ENCODE data around the gene AMER3. TPM values are rescaled to one million over a fixed set of nuclear protein-coding genes. Genes with fewer than 3 reads are reported as not detected.
"Not testable (repeated sequence)": the region's sequence is repeated elsewhere in the genome, so short reads cannot be mapped to it uniquely, and the experiment has no call there.

The AMER3 gene
- polyA plus RNA-seq, 1 donor from 2014 or later: 19.2 TPM

DNA sequence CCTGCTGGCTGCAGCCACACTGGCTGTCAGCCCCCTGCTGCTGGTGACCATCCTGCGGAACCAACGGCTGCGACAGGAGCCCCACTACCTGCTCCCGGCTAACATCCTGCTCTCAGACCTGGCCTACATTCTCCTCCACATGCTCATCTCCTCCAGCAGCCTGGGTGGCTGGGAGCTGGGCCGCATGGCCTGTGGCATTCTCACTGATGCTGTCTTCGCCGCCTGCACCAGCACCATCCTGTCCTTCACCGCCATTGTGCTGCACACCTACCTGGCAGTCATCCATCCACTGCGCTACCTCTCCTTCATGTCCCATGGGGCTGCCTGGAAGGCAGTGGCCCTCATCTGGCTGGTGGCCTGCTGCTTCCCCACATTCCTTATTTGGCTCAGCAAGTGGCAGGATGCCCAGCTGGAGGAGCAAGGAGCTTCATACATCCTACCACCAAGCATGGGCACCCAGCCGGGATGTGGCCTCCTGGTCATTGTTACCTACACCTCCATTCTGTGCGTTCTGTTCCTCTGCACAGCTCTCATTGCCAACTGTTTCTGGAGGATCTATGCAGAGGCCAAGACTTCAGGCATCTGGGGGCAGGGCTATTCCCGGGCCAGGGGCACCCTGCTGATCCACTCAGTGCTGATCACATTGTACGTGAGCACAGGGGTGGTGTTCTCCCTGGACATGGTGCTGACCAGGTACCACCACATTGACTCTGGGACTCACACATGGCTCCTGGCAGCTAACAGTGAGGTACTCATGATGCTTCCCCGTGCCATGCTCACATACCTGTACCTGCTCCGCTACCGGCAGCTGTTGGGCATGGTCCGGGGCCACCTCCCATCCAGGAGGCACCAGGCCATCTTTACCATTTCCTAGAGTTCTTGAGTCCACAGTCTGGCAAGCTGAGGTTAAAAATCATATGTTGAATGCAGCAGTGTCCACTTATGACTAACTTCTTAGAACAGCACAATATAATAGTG, 25.7 kb upstream of the AMER3 start:
- no peaks in the 10 kb centered on the region for H3K36me3 ChIP-seq (ENCODE audit: insufficient read depth, low read length)
- no peaks in the 10 kb centered on the region for H3F3A ChIP-seq (ENCODE audit: insufficient read depth, low read length, poor library complexity, severe bottlenecking)
- no peak overlapping the region for H2AFZ ChIP-seq (ENCODE audit: low read depth, low read length)
- H3K9me3 ChIP-seq (ENCODE audit: low read length): no peaks in the 10 kb centered on the region
- no peak overlapping the region for H3K9ac ChIP-seq (ENCODE audit: low read length)
- no peak overlapping the region for H3K4me2 ChIP-seq (ENCODE audit: low read length)
- no peaks in the 10 kb centered on the region for H3K79me2 ChIP-seq (replicated peaks; ENCODE audit: insufficient read depth, low read length)
- peaks cover 4% of the 10 kb centered on the region for H3K27me3 ChIP-seq (ENCODE audit: insufficient read depth, low read depth, low read length)
- H3K27ac ChIP-seq (ENCODE audit: low read length): no peak overlapping the region
- no peaks in the 10 kb centered on the region for H3K9me2 ChIP-seq (ENCODE audit: insufficient read depth, low read length)
- H3K4me3 ChIP-seq (ENCODE audit: low read length): no peak overlapping the region
- H4K20me1 ChIP-seq (ENCODE audit: insufficient read depth): no peaks in the 10 kb centered on the region
- no peak for TF ChIP-seq POLR2AphosphoS5 (IDR thresholded peaks at IDR 0.05)
- no peak for TF ChIP-seq EZH2 (IDR thresholded peaks at IDR 0.05; ENCODE audit: borderline replicate concordance, insufficient read depth, low read length, poor library complexity, severe bottlenecking)
- TF ChIP-seq SMC3 (conservative IDR thresholded peaks at IDR 0.05; ENCODE audit: poor library complexity): no peak
- TF ChIP-seq, protein P1, sequence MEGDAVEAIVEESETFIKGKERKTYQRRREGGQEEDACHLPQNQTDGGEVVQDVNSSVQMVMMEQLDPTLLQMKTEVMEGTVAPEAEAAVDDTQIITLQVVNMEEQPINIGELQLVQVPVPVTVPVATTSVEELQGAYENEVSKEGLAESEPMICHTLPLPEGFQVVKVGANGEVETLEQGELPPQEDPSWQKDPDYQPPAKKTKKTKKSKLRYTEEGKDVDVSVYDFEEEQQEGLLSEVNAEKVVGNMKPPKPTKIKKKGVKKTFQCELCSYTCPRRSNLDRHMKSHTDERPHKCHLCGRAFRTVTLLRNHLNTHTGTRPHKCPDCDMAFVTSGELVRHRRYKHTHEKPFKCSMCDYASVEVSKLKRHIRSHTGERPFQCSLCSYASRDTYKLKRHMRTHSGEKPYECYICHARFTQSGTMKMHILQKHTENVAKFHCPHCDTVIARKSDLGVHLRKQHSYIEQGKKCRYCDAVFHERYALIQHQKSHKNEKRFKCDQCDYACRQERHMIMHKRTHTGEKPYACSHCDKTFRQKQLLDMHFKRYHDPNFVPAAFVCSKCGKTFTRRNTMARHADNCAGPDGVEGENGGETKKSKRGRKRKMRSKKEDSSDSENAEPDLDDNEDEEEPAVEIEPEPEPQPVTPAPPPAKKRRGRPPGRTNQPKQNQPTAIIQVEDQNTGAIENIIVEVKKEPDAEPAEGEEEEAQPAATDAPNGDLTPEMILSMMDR (IDR thresholded peaks at IDR 0.05; ENCODE audit: poor library complexity, severe bottlenecking): no peak
- TF ChIP-seq EP300 (conservative IDR thresholded peaks at IDR 0.05; ENCODE audit: poor library complexity, severe bottlenecking): no peak
- no peak for TF ChIP-seq REST (IDR thresholded peaks at IDR 0.05; ENCODE audit: borderline replicate concordance)
- no peak for TF ChIP-seq RAD21 (conservative IDR thresholded peaks at IDR 0.05)
- no peak for TF ChIP-seq TAF1 (IDR thresholded peaks at IDR 0.05; ENCODE audit: low read depth)
- TF ChIP-seq MXI1 (conservative IDR thresholded peaks at IDR 0.05; ENCODE audit: poor library complexity, severe bottlenecking): no peak

DNA sequence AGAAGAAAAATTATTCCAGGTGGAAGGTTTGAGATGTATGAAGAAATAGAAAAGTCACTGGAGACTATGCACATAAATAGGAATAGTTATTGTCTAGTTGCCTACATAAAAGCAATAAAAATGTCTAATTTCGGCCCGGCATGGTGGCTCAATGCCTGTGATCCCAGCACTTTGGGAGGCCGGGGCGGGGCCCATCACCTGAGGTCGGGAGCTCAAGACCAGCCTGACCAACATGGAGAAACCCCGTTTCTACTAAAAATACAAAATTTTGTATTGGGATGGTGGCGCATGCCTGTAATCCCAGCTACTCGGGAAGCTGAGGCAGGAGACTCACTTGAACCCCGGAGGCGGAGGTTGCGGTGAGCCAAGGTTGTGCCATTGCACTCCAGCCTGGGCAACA, 23.1 kb upstream of the AMER3 start:
- H3K9ac ChIP-seq (ENCODE audit: low read length); H4K20me1 ChIP-seq (ENCODE audit: insufficient read depth); H3K27me3 ChIP-seq (ENCODE audit: insufficient read depth, low read depth, low read length); H3K4me3 ChIP-seq (ENCODE audit: low read length); H3K36me3 ChIP-seq (ENCODE audit: insufficient read depth, low read length); H3K27ac ChIP-seq (ENCODE audit: low read length); H3K4me2 ChIP-seq (ENCODE audit: low read length); H3K9me2 ChIP-seq (ENCODE audit: insufficient read depth, low read length); H3K79me2 ChIP-seq (replicated peaks; ENCODE audit: insufficient read depth, low read length); H3F3A ChIP-seq (ENCODE audit: insufficient read depth, low read length, poor library complexity, severe bottlenecking); H2AFZ ChIP-seq (ENCODE audit: low read depth, low read length); H3K9me3 ChIP-seq (ENCODE audit: low read length): not testable (repeated sequence)

Data from neural cell (in vitro differentiated cells).